HG03064 (cell line): ENCODE data around the gene SMIM14.
"Not testable (repeated sequence)": the region's sequence is repeated elsewhere in the genome, so short reads cannot be mapped to it uniquely, and the experiment has no call there.

ENCODE experiments used
- ATAC-seq: cut with Tn5 transposase; IDR thresholded peaks from one replicate; pipeline ENCODE4 v1.9.1; 2021; ENCODE audit warnings: low read depth; ENCODE audit not compliant: unreplicated experiment

The SMIM14 gene

GRCh38 chr4:39542611-39543012, 96.1 kb downstream of the SMIM14 start:
- ATAC-seq: no peak

GRCh38 chr4:39541987-39542610, 96.6 kb downstream of the SMIM14 start:
- no peak for ATAC-seq

- no peak for ATAC-seq
Measured at GRCh38 chr4:39539089-39539611, 99.5 kb downstream of the SMIM14 start.

GRCh38 chr4:39533541-39533940, 105.1 kb downstream of the SMIM14 start:
- no peak for ATAC-seq

- not testable (repeated sequence) for ATAC-seq
Measured at GRCh38 chr4:39532237-39532636, 106.4 kb downstream of the SMIM14 start.

- no peak for ATAC-seq
Measured at GRCh38 chr4:39530682-39531081, 108.0 kb downstream of the SMIM14 start.

- no peak for ATAC-seq
Measured at GRCh38 chr4:39529534-39529933, 109.1 kb downstream of the SMIM14 start.

GRCh38 chr4:39528061-39528465, 110.6 kb downstream of the SMIM14 start:
- no peak for ATAC-seq

GRCh38 chr4:39527296-39528060, 111.2 kb downstream of the SMIM14 start, which contains the start of gene UGDH:
Gene UGDH, minus strand, starts transcription at chr4:39527439. Its CDS starts 5,927 bp downstream, at chr4:39521512.
- peak; percentile 93 for ATAC-seq

GRCh38 chr4:39526765-39527295, 111.8 kb downstream of the SMIM14 start:
- peak; percentile 13 for ATAC-seq

GRCh38 chr4:39525822-39526690, 112.6 kb downstream of the SMIM14 start:
- no peak for ATAC-seq

- no peak for ATAC-seq
Measured at GRCh38 chr4:39524161-39524957, 114.3 kb downstream of the SMIM14 start.

GRCh38 chr4:39522068-39522467, 116.6 kb downstream of the SMIM14 start:
- ATAC-seq: no peak

- ATAC-seq: no peak
Measured at GRCh38 chr4:39521253-39521919, 117.3 kb downstream of the SMIM14 start.

- ATAC-seq: no peak
Measured at GRCh38 chr4:39518484-39518883, 120.2 kb downstream of the SMIM14 start.

GRCh38 chr4:39516407-39516966, 122.2 kb downstream of the SMIM14 start:
- no peak for ATAC-seq

GRCh38 chr4:39515669-39516401, 122.8 kb downstream of the SMIM14 start:
- ATAC-seq: not testable (repeated sequence)

- no peak for ATAC-seq
Measured at GRCh38 chr4:39514888-39515401, 123.7 kb downstream of the SMIM14 start.
